Fibroblast of skin of right biceps (primary cell): ENCODE data around the gene PTPRD.

Experiments used
- DNase-seq: peaks from one replicate; pipeline ENCODE4 v3.0.0-alpha.2; 2013

Gene PTPRD

GRCh38 chr9:8802242-8802641 is 1810.6 kb downstream of the PTPRD start:
- no peak for DNase-seq

- no peak for DNase-seq
These were observed 1812.6 kb downstream of the PTPRD start for GRCh38 chr9:8800196-8800595.

DNA sequence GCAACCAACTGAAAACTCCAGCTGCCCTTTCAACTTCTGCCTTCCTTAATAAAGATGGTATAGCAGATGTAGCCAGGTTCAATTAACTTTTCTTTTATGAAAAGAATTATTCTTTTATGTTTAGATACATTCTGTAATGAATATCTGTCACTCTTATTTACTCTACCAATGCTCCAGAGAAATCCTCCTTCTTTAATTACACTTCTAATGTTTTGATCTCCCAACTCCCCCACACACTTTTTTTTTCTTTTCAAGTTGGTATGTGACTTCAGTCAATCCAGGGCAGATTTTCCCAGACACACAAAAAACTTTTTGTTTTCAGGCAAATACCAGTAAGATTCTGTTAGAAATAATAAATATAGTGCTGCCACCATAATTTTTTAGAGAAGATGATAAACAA is 1813.2 kb downstream of the PTPRD start:
- no peak for DNase-seq

GRCh38 chr9:8799206-8799605 is 1813.6 kb downstream of the PTPRD start:
- no peak for DNase-seq

DNA sequence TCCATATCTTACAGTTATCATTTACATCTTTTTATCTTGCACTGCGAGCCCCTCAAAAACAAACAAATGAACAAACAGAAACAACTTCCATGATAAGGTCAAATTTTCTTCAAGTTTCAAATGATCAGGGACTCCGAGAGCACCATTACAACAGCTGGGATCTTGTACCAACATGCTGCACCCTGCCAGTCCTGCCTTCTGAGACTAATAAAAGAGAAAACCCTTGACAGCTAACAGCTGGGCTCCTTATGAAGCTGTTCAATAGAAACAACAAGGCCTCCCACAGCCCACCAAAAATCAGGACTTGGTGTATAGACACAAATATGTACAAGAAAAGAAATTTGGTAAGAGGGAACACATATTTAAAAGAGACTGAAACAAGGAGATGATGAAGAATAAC is 1828.0 kb downstream of the PTPRD start:
- DNase-seq: no peak

DNA sequence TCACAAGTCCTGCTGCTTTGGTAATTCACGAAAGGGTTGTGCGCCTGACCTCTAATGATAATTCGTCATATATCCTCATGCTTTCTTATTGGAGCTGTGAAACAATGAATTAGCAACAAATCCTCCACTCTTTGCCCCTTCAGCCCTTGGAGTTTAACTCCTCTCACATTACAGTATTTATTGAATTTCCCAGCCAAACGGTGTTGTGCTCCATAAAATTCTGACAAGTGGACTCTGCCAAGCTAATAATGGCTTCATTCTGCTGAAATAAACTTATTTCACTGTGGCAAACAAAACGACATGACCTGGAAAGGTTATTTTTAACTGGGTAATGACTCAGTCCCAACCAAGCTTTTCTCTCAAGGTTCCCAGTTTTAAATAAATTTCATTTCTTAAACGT is 1828.9 kb downstream of the PTPRD start:
- no peak for DNase-seq

DNA sequence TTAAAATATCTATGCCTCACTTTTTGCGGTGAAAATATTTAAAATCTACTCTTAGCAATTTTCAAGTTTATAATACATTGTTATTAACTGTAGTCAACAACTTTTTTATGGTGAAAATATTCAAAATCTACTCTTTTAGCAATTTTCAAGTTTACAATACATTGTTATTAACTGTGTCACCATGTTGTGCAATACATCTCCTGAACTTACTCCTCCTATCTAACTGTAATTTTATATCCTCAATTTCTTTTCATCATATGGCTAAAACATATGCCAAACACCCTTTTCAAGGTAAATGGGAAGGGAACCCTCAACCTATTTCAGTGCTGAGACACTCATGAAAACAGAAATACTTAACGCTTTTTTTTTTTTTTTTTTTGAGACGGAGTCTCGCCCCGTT is 1830.6 kb downstream of the PTPRD start:
- no peak for DNase-seq

DNA sequence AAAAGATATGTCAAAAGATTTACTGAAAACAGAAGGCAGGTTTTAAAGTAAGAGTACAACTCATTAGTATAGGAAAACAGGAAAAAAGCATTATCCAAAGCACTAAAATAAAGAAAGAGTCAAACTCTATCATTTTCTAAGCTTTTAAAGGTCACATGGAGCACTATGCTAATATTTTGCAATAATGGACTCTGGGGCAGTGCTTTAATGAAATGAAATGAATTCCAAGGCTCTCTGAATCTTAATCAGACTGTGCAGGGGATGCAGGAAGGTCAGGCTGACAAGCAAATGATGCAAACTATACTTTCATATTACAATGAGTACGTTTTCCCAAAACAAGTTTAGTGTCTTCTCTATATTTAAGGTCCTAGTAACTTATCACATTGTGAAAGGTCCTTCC is 1831.3 kb downstream of the PTPRD start:
- no peak for DNase-seq

- DNase-seq: no peak
These were observed 1832.4 kb downstream of the PTPRD start for GRCh38 chr9:8780386-8780785.

- DNase-seq: no peak
These were observed 1833.3 kb downstream of the PTPRD start for GRCh38 chr9:8779478-8779877.

GRCh38 chr9:8778356-8778755 is 1834.4 kb downstream of the PTPRD start:
- no peak for DNase-seq

GRCh38 chr9:8772302-8772701 is 1840.5 kb downstream of the PTPRD start:
- no peak for DNase-seq

GRCh38 chr9:8769153-8769552 is 1843.6 kb downstream of the PTPRD start:
- no peak for DNase-seq

DNA sequence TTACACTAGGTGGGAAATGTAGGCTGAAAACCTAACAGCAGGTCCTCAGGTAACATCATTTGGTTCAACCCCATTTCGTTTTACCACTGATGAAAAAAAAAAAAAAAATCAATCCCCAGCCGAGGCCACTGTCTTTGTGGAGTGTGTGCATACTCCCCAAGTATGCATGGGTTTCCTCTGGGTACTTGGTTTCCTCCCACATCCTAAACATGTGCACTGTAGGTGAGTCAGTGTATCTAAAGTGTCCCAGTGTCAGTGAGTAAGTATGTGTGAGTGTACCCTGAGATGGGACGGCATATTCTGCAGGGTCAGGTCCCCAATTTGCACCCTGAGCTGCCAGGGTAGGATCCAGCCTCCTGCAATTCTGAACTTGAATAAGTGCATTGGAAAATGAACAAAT is 1846.7 kb downstream of the PTPRD start:
- DNase-seq: peak; percentile 54

DNA sequence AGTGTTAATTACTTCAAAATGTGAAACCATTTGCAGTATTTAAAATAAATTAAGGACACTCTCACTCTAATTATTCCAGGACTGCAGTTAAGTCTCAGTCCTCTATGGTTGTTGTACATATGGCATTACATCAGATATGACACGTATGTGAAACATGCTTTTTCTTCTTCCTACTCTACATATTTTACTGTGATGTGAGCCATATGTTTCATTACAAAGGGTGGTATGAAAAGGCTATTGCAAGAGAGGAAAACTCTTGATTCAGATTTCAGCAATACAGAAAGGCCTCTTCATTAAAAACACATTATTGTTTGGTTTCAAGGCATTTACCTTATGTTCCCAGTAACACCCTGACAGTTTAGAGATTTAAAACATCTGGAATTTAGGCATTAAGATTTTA is 1848.8 kb downstream of the PTPRD start:
- DNase-seq: peak; percentile 81

DNA sequence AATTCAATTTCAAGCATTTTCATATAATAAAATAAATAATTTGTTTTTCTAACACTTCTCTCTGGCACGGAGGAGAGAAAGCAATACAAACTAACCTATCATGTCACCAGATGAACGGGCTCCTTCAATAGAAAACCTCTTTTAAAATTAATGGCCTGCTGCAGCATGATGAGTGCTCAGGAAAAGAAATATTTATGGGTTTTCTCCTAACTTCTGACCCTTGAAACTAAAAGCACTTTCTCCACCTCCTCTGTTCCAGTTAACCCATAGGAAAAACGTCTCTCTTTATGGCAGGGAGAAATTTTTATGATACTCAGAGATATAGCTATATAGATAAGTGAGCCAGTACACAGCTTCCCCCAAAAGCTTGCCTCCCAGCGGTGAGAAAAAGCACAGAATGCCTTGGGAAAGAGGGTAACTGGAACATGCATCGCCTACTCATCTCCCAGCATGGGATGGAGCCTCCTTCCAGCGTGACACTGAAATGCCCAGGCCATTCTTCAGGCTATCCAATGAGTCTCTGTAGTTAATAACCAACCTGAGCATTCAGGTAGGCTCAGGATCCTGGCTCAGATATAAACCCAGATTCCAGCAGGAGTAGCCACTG is 1850.2 kb downstream of the PTPRD start:
- no peak for DNase-seq

DNA sequence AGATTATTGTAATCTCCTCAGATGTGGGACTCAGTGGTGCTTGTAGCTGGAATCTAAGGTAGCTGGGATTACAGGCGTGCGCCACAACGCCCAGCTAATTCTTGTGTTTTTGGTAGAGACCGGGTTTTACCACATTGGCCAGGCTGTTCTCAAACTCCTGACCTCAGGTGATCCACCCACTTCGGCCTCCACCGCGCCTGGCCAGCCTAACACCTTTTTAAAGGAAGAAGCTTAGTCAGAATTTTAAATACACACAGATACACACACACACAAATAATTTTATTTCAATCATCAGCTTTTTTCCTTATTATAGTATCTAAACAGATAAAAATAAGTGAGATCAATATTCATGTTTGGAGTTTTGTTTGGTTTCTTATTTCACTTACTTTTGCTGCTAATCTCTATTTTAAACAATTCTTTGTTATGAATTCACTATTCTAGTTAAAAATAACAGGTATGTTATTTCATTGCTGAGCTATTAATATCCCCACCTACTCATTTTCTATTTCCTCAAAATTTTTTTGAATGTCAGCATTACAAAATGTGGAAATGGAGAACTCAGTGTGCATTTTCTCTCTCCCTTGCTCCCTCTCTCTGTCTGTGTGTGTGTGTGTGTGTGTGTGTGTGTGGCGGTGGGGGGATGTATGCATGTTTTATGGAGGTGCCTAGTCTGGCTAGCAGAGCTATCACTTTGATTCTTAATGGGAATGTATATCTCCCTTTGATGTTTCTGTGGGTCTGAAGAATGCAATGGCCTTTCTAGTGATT is 1852.6 kb downstream of the PTPRD start:
- peak; percentile 16 for DNase-seq

DNA sequence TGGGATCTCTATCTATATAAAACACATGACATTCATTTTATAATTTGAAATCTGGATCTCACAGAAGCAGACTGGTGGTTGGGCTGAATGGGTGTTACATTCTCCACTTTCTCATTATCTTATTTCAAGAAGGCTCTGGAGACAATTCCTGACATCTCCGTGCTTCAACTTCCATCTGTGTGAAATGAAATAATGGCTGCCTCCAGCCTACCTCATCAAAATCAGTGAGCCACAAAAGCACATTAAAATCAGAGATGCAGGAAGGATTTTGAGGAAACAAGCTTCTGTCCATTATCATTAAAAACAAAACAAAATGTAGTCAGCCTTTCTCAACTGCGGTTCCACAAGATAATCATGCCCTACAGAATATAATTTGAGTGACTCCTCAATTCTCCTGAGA is 1854.9 kb downstream of the PTPRD start:
- no peak for DNase-seq

DNA sequence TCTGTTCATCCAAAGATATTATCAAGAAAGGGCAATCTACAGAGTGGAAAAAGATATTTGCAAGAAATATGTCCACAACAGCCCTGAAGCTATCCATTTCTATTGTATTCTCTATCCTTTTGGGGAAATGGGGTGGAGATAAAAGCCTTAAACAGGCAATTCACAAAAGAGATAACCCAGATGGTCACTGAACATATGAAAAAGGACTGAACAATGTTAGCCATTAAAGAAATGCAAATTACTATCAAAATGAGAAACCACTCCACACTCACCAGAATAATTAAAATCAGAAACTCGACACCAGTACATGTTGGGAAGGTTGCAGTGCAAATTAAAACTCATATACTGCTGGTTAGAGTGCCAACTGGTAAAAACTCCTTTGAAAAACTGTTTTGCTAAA is 1858.1 kb downstream of the PTPRD start:
- no peak for DNase-seq

DNA sequence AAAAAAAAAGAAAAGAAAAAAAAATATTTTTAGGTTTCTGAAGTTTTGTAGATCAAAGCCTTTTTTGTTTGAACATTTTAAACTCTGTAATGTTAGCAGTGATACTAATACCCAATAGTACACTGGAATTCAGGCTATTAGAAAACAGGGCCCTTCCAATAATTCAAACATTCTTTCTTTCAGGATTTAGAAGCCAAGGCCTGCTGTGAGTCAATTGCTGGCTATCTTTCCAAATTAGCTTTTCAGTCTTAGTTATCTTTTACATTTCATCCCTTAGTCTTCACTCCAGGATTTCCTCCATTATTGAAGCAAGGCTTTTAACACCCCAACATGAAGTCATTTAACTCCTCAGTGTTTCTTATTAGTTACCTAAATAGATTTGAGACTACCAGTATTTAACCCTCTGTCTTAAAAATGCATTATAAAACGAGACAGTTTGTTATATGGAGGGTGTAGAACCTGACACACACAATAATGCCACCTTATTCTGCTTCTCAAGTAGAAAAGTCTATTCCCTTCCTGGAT is 1861.3 kb downstream of the PTPRD start:
- DNase-seq: peak; percentile 26

DNA sequence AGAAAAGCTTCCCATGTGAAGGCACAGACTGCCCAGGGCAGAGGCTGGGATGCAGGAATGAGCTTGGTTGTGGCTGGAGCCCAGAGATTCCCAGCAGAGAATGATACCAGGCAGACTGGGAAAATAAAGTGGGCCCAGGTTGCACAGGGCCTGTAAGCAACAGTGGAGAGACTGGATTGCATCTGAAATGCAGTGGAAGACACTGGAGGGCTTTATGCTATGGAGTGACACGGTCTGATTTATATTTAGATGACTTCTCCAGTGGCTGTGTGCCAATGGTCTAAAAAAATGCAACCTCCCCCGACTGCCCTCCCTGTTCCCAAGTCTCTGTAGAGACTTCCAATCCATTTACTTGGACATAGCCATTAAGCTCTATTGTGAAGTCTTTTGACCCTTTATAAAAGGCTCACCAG is 1862.2 kb downstream of the PTPRD start:
- DNase-seq: peak; percentile 70

GRCh38 chr9:8745347-8745746 is 1867.5 kb downstream of the PTPRD start:
- DNase-seq: no peak

- no peak for DNase-seq
These were observed 1873.9 kb downstream of the PTPRD start for GRCh38 chr9:8738945-8739344.

- DNase-seq: no peak
These were observed 1876.0 kb downstream of the PTPRD start for GRCh38 chr9:8736805-8737204.

GRCh38 chr9:8734760-8735159 is 1878.0 kb downstream of the PTPRD start:
- peak; percentile 72 for DNase-seq
